ENCODE data around the gene FARP2. TPM values are rescaled to one million over a fixed set of nuclear protein-coding genes. Genes with fewer than 3 reads are reported as not detected.

Gene FARP2
- total RNA-seq, 1 experiment from 2014 or later: 29.9 TPM

GRCh38 chr2:241413929-241414580 lies 58.0 kb downstream of the FARP2 start:
- peaks cover 27% of the 10 kb centered on the region; the same call in 1 of the 2 replicates for H3K36me3 ChIP-seq (ENCODE audit: low read depth, low read length)
- H3K4me2 ChIP-seq (ENCODE audit: low read length): no peak overlapping the region
- H3K9ac ChIP-seq (ENCODE audit: low read length): no peak overlapping the region
- TF ChIP-seq EZH2phosphoT487 (IDR thresholded peaks at IDR 0.05; ENCODE audit: borderline replicate concordance, low read length) (no peak), CTCF (conservative IDR thresholded peaks at IDR 0.05; ENCODE audit: low read depth, low read length) (no peak), EZH2 (IDR thresholded peaks at IDR 0.05; ENCODE audit: low read length, unreplicated experiment) (no peak)
- H3K4me3 ChIP-seq (ENCODE audit: low read length): no peak overlapping the region
- H4K20me1 ChIP-seq (ENCODE audit: low read length): no peaks in the 10 kb centered on the region
- peaks cover 29% of the 10 kb centered on the region for H3K4me1 ChIP-seq (ENCODE audit: insufficient read depth, low read length)
- BruUV-seq (replicated peaks): no TSS peak
- H3K79me2 ChIP-seq (ENCODE audit: low read length): no peaks in the 10 kb centered on the region
- DNase-seq (peak; percentile 8), ATAC-seq (no peak)
- H3K9me3 ChIP-seq (ENCODE audit: low read length): no peaks in the 10 kb centered on the region
- H2AFZ ChIP-seq (ENCODE audit: low read length): no peak overlapping the region
- CTCF ChIA-PET: no interaction called here
- intact Hi-C loops (cut with micrococcal nuclease): loop anchor here (2.0 kb wide), 1 partner anchor 57 kb away; the partner anchor contains the start of gene FARP2
- no peaks in the 10 kb centered on the region for H3K27me3 ChIP-seq (ENCODE audit: low read length)
- peaks cover 8% of the 10 kb centered on the region for H3F3A ChIP-seq (ENCODE audit: low read length, unreplicated experiment)
- no peak overlapping the region for H3K27ac ChIP-seq (ENCODE audit: low read length)
- no peaks in the 10 kb centered on the region for H3K9me2 ChIP-seq (replicated peaks; ENCODE audit: low read length)
- POLR2A ChIA-PET (ENCODE audit: unreplicated experiment): no interaction called here

- Histone ChIP-seq H4K20me1 (ENCODE audit: low read length) (no peaks in the 10 kb centered on the region), H2AFZ (ENCODE audit: low read length) (no peak overlapping the region), H3K4me3 (ENCODE audit: low read length) (no peak overlapping the region), H3K27ac (ENCODE audit: low read length) (no peak overlapping the region), H3K4me1 (ENCODE audit: insufficient read depth, low read length) (peaks cover 25% of the 10 kb centered on the region), H3K79me2 (ENCODE audit: low read length) (no peaks in the 10 kb centered on the region), H3K9me3 (ENCODE audit: low read length) (no peaks in the 10 kb centered on the region), H3K36me3 (ENCODE audit: low read depth, low read length) (peaks cover 27% of the 10 kb centered on the region; the same call in 1 of the 2 replicates), H3K9me2 (replicated peaks; ENCODE audit: low read length) (no peaks in the 10 kb centered on the region), H3K4me2 (ENCODE audit: low read length) (no peak overlapping the region), H3F3A (ENCODE audit: low read length, unreplicated experiment) (peaks cover 6% of the 10 kb centered on the region), H3K9ac (ENCODE audit: low read length) (no peak overlapping the region), H3K27me3 (ENCODE audit: low read length) (no peaks in the 10 kb centered on the region)
- TF ChIP-seq CTCF (conservative IDR thresholded peaks at IDR 0.05; ENCODE audit: low read depth, low read length): no peak
- no TSS peak for BruUV-seq (replicated peaks)
- ChIA-PET CTCF (no interaction called here), POLR2A (ENCODE audit: unreplicated experiment) (interaction anchor here (0.5 kb wide), 1 partner anchor 12 kb away, joined by 3 read pairs; no protein-coding TSS in a partner anchor)
- ATAC-seq (no peak), DNase-seq (no peak)
- intact Hi-C loops (cut with micrococcal nuclease): no loop called here
Measured at GRCh38 chr2:241415196-241415595, 59.1 kb downstream of the FARP2 start.

GRCh38 chr2:241417626-241418025 lies 61.5 kb downstream of the FARP2 start:
- H3K9ac ChIP-seq (ENCODE audit: low read length): no peak overlapping the region
- intact Hi-C loops (cut with micrococcal nuclease): no loop called here
- ATAC-seq (no peak), DNase-seq (no peak)
- no peak overlapping the region for H3K4me3 ChIP-seq (ENCODE audit: low read length)
- H3F3A ChIP-seq (ENCODE audit: low read length, unreplicated experiment): no peaks in the 10 kb centered on the region
- TF ChIP-seq EZH2 (IDR thresholded peaks at IDR 0.05; ENCODE audit: low read length, unreplicated experiment): no peak
- no peak for TF ChIP-seq CTCF (conservative IDR thresholded peaks at IDR 0.05; ENCODE audit: low read depth, low read length)
- no peak for TF ChIP-seq EZH2phosphoT487 (IDR thresholded peaks at IDR 0.05; ENCODE audit: borderline replicate concordance, low read length)
- H3K4me1 ChIP-seq (ENCODE audit: insufficient read depth, low read length): peaks cover 2% of the 10 kb centered on the region; the same call in 1 of the 2 replicates
- H3K9me3 ChIP-seq (ENCODE audit: low read length): no peaks in the 10 kb centered on the region
- ChIA-PET CTCF (no interaction called here), POLR2A (ENCODE audit: unreplicated experiment) (no interaction called here)
- H3K36me3 ChIP-seq (ENCODE audit: low read depth, low read length): peaks cover 37% of the 10 kb centered on the region
- H2AFZ ChIP-seq (ENCODE audit: low read length): no peak overlapping the region
- H3K9me2 ChIP-seq (replicated peaks; ENCODE audit: low read length): no peaks in the 10 kb centered on the region
- no peaks in the 10 kb centered on the region for H3K27me3 ChIP-seq (ENCODE audit: low read length)
- H3K79me2 ChIP-seq (ENCODE audit: low read length): no peaks in the 10 kb centered on the region
- no peak overlapping the region for H3K4me2 ChIP-seq (ENCODE audit: low read length)
- H4K20me1 ChIP-seq (ENCODE audit: low read length): no peaks in the 10 kb centered on the region
- BruUV-seq (replicated peaks): no TSS peak
- no peak overlapping the region for H3K27ac ChIP-seq (ENCODE audit: low read length)

All from PC-3 (cell line).